Vagina (tissue), 2 donors: ENCODE results near the gene SATB1.

Experiments used
- POLR2A ChIP-seq, 2 donors: fragments of 450-650 bp; IDR thresholded peaks; one replicate each; pipeline ENCODE4 v1.6.1; 2017; ENCODE audit warnings: antibody characterized with exemption in 2 of 2, mild to moderate bottlenecking in 2 of 2, moderate library complexity in 2 of 2
- POLR2AphosphoS5 ChIP-seq, 2 donors: sonication (generic); formaldehyde crosslinking; IDR thresholded peaks; one replicate each; pipeline ENCODE4 v1.9.0; 2017; ENCODE audit warnings: antibody characterized with exemption in 2 of 2, mild to moderate bottlenecking in 2 of 2, low read depth in 1 of 2; ENCODE audit not compliant: insufficient read depth in 1 of 2
- TF ChIP-seq, protein P1 (sequence below), 3 experiments: fragments of 450-650 bp in 2 of 3; fragments of 200-600 bp in 1 of 3; sonication (generic) in 1 of 3; IDR thresholded peaks; one replicate each; pipeline ENCODE4 v1.5.1; 2017 to 2019; ENCODE audit warnings: antibody characterized with exemption in 3 of 3, mild to moderate bottlenecking in 2 of 3, moderate library complexity in 2 of 3

DNA sequence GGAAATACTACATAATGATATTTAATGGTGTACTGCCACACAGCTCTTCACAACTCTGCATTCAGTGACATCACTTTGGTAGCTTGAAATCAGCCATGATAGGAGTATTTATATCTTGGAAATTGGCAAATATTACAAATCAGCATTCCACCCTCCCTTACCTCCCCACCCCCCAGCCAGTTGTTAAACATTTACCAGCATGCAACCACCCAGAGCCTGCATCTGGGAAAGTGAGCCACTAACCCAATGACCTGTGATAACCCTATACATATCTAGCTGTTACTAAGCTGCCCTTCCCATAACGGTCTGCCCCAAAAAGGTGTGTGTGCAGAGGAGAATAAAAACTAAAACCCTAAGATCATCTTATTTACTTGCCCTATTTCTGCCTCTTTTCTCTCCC lies 44.6 kb upstream of the SATB1 start:
- no peak for TF ChIP-seq POLR2AphosphoS5 (IDR thresholded peaks at IDR 0.05; ENCODE audit: insufficient read depth in 1 of 2, low read depth in 1 of 2)
- TF ChIP-seq, protein P1, sequence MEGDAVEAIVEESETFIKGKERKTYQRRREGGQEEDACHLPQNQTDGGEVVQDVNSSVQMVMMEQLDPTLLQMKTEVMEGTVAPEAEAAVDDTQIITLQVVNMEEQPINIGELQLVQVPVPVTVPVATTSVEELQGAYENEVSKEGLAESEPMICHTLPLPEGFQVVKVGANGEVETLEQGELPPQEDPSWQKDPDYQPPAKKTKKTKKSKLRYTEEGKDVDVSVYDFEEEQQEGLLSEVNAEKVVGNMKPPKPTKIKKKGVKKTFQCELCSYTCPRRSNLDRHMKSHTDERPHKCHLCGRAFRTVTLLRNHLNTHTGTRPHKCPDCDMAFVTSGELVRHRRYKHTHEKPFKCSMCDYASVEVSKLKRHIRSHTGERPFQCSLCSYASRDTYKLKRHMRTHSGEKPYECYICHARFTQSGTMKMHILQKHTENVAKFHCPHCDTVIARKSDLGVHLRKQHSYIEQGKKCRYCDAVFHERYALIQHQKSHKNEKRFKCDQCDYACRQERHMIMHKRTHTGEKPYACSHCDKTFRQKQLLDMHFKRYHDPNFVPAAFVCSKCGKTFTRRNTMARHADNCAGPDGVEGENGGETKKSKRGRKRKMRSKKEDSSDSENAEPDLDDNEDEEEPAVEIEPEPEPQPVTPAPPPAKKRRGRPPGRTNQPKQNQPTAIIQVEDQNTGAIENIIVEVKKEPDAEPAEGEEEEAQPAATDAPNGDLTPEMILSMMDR (IDR thresholded peaks at IDR 0.05): no peak
- TF ChIP-seq POLR2A (IDR thresholded peaks at IDR 0.05): no peak
